Heart left ventricle (tissue), 16 donors: ENCODE data around the gene XYLT1. TPM values are rescaled to one million over a fixed set of nuclear protein-coding genes. Genes with fewer than 3 reads are reported as not detected.

Experiments used
- ATAC-seq, 4 donors: fragments of 200-7000 bp; cut with Tn5 transposase; one replicate each; pipeline ENCODE4 v1.9.1; 2020 to 2022; ENCODE audit warnings: moderate library complexity in 4 of 4, mild to moderate bottlenecking in 3 of 4, moderate number of reproducible peaks in 1 of 4
- DNase-seq, 5 donors: peaks; one replicate each; pipeline ENCODE4 v3.0.0-alpha.2; 2020
- H3K27ac ChIP-seq, 12 donors: fragments of 200-600 bp; sonication (generic) in 4 of 12; one replicate each; pipeline versions ENCODE4 v1.5.0 to v1.8.0; 2016 to 2022; ENCODE audit warnings: mild to moderate bottlenecking in 2 of 12
- H3K27me3 ChIP-seq, 9 donors: fragments of 200-600 bp; sonication (generic) in 2 of 9; one replicate each; pipeline versions ENCODE4 v1.5.1 to v1.8.0; 2016 to 2022; ENCODE audit warnings: mild to moderate bottlenecking in 3 of 9
- H3K36me3 ChIP-seq, 9 donors: fragments of 200-600 bp; sonication (generic) in 2 of 9; one replicate each; pipeline versions ENCODE4 v1.5.0 to v1.8.0; 2018 to 2022; ENCODE audit warnings: mild to moderate bottlenecking in 2 of 9
- H3K4me1 ChIP-seq, 12 donors: fragments of 200-600 bp; sonication (generic) in 4 of 12; one replicate each; pipeline versions ENCODE4 v1.5.0 to v1.8.0; 2016 to 2022; ENCODE audit warnings: mild to moderate bottlenecking in 3 of 12
- H3K4me3 ChIP-seq, 12 donors: fragments of 200-600 bp; sonication (generic) in 4 of 12; one replicate each; pipeline versions ENCODE4 v1.5.0 to v1.8.0; 2017 to 2022; ENCODE audit warnings: mild to moderate bottlenecking in 9 of 12, moderate library complexity in 4 of 12
- H3K9me3 ChIP-seq, 12 donors: fragments of 200-600 bp; sonication (generic) in 4 of 12; one replicate each; pipeline versions ENCODE4 v1.5.0 to v1.8.0; 2016 to 2022; ENCODE audit warnings: mild to moderate bottlenecking in 1 of 12
- POLR2A ChIP-seq, 2 donors: fragments of 450-650 bp; IDR thresholded peaks; one replicate each; pipeline ENCODE4 v1.6.1; 2017; ENCODE audit warnings: antibody characterized with exemption in 2 of 2, mild to moderate bottlenecking in 2 of 2, moderate library complexity in 2 of 2
- WGBS, 4 donors: extraction: QIAGEN DNeasy Blood & Tissue Kit in 2 of 4; methylation state at CpG; one replicate each; pipeline versions ENCODE4 v1.1.5 to v1.1.7; 2013 to 2018; 5-methylcytosine and 5-hydroxymethylcytosine counted together
- intact Hi-C, 10 donors: fragments of 100-400 bp; cut with DNase I; formaldehyde crosslinking; loops; one replicate each; pipeline versions ENCODE4 v1.11.1 to v1.14.2; 2022
- polyA plus RNA-seq, 2 donors: library from polyadenylated mRNA; stranded (reverse); fragments of 200-250 nt; gene quantifications; one replicate each; pipeline ENCODE4 v1.2.3, GENCODE V29; 2013
- total RNA-seq, 9 donors: library from RNA; depleted of rRNA in 2 of 9; stranded (reverse); fragments of >200 nt in 2 of 9; fragmentation: NEBNext Ultra II Directional in 3 of 9; extraction: Animal tissue kit (Norgen Biotek cat#: 25700) in 3 of 9; gene quantifications; one replicate each; pipeline versions ENCODE4 v1.1.0 to v1.2.4, GENCODE V29; 2016 to 2023
- TF ChIP-seq, protein P1 (sequence below), 12 donors: fragments of 200-600 bp; sonication (generic) in 4 of 12; IDR thresholded peaks; one replicate each; pipeline versions ENCODE4 v1.5.0 to v1.8.0; 2018 to 2022; ENCODE audit warnings: antibody characterized with exemption in 12 of 12, mild to moderate bottlenecking in 5 of 12
- donor health status: ischemic (EF 13 %, LVEDD 7.1; RV severe dilation, severe dysfunction).
- donor health status: healthy with polysubstance abuse.
- donor health status: DM: no; HTN: yes; CAD: no.
- donor health status: DM: no; HTN: no; CAD: no.
- donor health status: ischemic (EF 25% LVEDD 6.9; RV normal size, moderate dysfunction).
- donor health status: ischemic (EF 25% LVEDD 5.7; RV mildly dilated, moderate dysfunction).
- donor health status: healthy.
- donor health status: DM: yes; HTN: yes; CAD: no.
- donor health status: ischemic (EF 35%, LVEDD 5.7; RV mildly dilated, moderate dysfunction).
- donor health status: nonischemic (EF 11% LVEDD 7.7; RV severe dilation, severe dysfunction).
- donor health status: DM: yes; HTN: yes; CAD: no.
- donor health status: PGD.
- donor health status: ischemic (EF 29% LVEDD 5.4; RV normal size, mild dysfunction).
- donor health status: nonischemic (EF 23%, LVEDD 6.1; RV moderate dilation, normal function).

The XYLT1 gene
- total and polyA plus RNA-seq, 11 donors, result 0.46 to 12.3 (median 2.4) TPM

DNA sequence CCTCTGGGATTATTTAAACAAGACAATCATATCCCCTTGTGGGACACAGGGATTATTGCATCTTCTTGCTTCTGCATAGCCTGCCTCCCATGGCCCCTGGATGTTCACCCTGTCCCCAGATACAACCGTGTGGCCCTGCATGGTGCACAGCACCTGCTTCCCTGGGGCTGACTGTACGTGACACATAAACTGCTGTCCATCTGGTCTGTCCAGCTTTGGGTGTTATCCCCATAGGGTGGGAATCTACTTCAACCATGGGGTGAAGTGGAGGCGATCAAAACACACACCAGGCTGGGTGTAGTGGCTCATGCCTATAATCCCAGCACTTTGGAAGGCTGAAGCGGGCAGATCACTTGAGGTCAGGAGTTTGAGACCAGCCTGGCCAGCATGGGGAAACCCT, 138.8 kb downstream of the XYLT1 start:
- Histone ChIP-seq H3K27ac (peak overlapping the region in 2 of 12 donors; percentile 31 to 80), H3K9me3 (no peaks in the 10 kb centered on the region), H3K4me3 (no peak overlapping the region), H3K36me3 (no peaks in the 10 kb centered on the region), H3K4me1 (peaks cover 0 to 25% (median 0%) of the 10 kb centered on the region in 12 donors), H3K27me3 (no peaks in the 10 kb centered on the region)
- WGBS, 4 donors, result 92 to 96% (median 94%) methylated on average over 3 to 4 of the region's 4 CpGs
- DNase-seq, result no peak
- TF ChIP-seq POLR2A (IDR thresholded peaks at IDR 0.05), result no peak
- TF ChIP-seq, protein P1, sequence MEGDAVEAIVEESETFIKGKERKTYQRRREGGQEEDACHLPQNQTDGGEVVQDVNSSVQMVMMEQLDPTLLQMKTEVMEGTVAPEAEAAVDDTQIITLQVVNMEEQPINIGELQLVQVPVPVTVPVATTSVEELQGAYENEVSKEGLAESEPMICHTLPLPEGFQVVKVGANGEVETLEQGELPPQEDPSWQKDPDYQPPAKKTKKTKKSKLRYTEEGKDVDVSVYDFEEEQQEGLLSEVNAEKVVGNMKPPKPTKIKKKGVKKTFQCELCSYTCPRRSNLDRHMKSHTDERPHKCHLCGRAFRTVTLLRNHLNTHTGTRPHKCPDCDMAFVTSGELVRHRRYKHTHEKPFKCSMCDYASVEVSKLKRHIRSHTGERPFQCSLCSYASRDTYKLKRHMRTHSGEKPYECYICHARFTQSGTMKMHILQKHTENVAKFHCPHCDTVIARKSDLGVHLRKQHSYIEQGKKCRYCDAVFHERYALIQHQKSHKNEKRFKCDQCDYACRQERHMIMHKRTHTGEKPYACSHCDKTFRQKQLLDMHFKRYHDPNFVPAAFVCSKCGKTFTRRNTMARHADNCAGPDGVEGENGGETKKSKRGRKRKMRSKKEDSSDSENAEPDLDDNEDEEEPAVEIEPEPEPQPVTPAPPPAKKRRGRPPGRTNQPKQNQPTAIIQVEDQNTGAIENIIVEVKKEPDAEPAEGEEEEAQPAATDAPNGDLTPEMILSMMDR (IDR thresholded peaks at IDR 0.05), result no peak
- intact Hi-C loops, result no loop called here
- no peak for ATAC-seq

DNA sequence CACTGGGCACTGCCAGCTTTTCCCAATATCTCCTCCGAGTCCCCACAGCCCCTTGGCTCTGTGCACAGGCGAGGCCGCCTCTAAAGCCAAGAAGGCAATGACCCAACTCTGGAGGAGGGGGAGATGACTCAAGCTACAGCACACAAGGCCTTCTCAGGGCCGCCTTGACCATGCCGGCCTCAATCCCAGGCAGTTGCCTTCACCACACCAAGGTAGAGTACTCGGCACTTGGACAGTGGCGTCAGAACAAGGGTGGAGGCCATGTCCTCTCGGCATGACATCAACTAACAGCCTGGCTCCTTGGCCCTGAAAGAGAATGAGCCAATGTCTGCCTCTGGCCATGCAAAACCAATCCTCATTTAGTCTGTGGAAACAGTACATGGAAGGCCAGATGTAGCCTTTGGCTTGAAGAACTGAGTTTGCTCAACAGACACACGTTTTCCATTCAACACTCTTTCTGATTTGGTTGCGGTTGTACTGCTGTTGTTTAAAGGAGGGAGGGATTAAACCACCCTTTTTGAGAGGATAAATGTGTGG, 139.6 kb downstream of the XYLT1 start:
- DNase-seq, result peak in 3 of 5 donors; percentile 32 to 83 (median 80)
- intact Hi-C loops, result no loop called here
- TF ChIP-seq POLR2A (IDR thresholded peaks at IDR 0.05), result no peak
- TF ChIP-seq, protein P1 (IDR thresholded peaks at IDR 0.05), result no peak
- peak; percentile 60 to 94 (median 82) for ATAC-seq
- Histone ChIP-seq H3K36me3 (no peaks in the 10 kb centered on the region), H3K9me3 (no peaks in the 10 kb centered on the region), H3K4me1 (peaks cover 0 to 25% (median 0%) of the 10 kb centered on the region in 12 donors), H3K4me3 (no peak overlapping the region), H3K27ac (peak overlapping the region in 4 of 12 donors; percentile 9 to 80 (median 37)), H3K27me3 (no peaks in the 10 kb centered on the region)
- WGBS, 4 donors, result 69 to 72% (median 71%) methylated on average over 8 to 10 of the region's 10 CpGs

DNA sequence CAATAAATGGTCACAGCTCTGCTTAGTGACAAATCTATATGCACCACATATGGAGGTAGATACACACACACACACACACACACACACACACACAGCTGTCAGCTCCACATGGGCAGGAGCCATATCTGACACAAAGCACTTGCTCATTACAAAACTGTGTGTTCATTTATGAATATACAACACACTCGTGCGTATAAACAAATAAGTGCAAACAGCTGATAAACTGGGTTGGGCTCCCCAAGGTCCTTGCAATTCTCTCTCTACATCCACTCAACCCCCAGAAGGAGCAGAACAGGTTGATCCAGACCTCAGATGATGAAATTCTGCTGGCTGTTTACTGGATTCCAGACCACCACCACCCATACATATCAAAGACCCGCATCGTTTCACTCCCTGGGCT, 140.7 kb downstream of the XYLT1 start:
- intact Hi-C loops, result no loop called here
- no peaks in the 10 kb centered on the region for H3K36me3 ChIP-seq
- H3K4me1 ChIP-seq, result peaks cover 0 to 25% (median 0%) of the 10 kb centered on the region in 12 donors
- TF ChIP-seq, protein P1 (IDR thresholded peaks at IDR 0.05), result no peak
- no peak for TF ChIP-seq POLR2A (IDR thresholded peaks at IDR 0.05)
- H3K4me3 ChIP-seq, result no peak overlapping the region
- no peaks in the 10 kb centered on the region for H3K27me3 ChIP-seq
- DNase-seq, result no peak
- no peak for ATAC-seq
- peak overlapping the region in 1 of 12 donors; percentile 80 for H3K27ac ChIP-seq
- no peaks in the 10 kb centered on the region for H3K9me3 ChIP-seq
- WGBS, 4 donors, result 87 to 89% (median 88%) methylated on average over 4 of the region's 4 CpGs

DNA sequence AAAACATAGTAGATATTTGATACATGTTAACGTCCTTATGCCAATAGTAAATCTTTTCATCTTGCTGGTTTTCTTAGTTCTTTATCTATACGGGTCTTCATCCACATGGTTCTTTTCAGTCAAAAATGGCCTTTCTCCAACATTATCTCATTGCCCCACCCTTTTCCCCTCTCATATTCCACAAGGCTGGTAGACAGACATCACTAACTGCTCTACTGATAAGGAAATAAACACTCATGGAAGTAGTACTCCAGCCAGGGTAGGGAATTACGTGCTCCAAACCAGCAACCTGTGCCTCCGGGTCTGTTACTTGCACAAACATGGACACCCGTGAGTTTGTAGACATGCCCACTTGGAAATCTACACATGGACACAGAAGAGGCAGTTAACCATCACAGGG, 141.4 kb downstream of the XYLT1 start:
- WGBS, 4 donors, result 61 to 70% (median 64%) methylated on average over 5 of the region's 5 CpGs
- no peaks in the 10 kb centered on the region for H3K27me3 ChIP-seq
- ATAC-seq (peak in 1 of 4 donors; percentile 21), DNase-seq (no peak)
- no peak overlapping the region for H3K4me3 ChIP-seq
- H3K4me1 ChIP-seq, result peaks cover 0 to 25% (median 0%) of the 10 kb centered on the region in 12 donors
- intact Hi-C loops, result no loop called here
- H3K36me3 ChIP-seq, result no peaks in the 10 kb centered on the region
- H3K9me3 ChIP-seq, result no peaks in the 10 kb centered on the region
- peak overlapping the region in 6 of 12 donors; percentile 11 to 80 (median 46) for H3K27ac ChIP-seq
- TF ChIP-seq, protein P1 (IDR thresholded peaks at IDR 0.05), result no peak
- TF ChIP-seq POLR2A (IDR thresholded peaks at IDR 0.05), result no peak
